ENCODE results near the gene PGLYRP2.
A peak's percentile ranks its signal among the peaks of the same experiment; 100 is the strongest.

Gene PGLYRP2

DNA sequence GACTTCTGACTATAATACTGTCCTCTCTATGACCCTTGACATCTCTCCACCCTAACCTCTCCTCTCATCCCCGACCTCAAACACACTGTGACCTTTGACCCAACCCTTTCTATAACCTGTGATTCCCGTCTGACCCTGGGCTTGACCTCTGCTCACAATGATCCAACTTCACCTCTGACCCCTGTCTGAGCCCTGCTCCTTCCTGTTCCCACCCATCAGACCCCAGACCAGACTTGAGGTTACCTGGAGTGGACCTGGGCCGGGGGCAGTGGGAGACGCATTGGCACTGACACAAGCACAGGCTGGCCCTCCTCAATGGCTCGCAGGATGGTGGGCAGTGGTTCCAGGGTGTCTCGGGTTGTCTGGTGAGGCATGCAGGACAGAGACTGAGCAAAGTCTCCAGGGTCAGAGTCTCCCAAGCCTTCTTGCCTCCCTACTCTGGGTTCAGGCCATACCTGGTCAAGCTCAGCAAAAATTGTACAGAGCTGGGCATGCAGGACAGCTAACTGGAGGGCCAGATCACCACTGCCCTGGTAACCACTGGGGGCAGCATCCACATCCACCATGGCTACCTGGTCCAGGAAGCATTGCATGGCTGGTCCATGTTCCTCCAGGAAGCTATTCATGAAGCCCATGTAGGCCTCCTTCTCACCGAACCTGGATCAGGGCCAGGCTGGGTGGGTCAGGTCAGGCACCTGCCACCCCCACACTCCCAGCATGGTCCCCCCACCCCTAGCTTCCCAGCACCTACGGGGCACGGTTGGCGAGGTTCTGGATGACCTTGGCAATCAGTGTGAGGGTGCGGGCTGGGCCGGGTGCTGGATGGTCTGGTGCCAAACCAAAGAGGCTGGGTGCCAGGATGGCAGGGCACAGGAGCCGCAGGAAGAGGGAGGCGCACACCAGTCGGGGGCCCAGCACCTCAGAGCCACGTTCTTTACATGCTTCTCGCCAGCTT lies 25.1 kb downstream of the PGLYRP2 start:
- no peak for DNase-seq

DNA sequence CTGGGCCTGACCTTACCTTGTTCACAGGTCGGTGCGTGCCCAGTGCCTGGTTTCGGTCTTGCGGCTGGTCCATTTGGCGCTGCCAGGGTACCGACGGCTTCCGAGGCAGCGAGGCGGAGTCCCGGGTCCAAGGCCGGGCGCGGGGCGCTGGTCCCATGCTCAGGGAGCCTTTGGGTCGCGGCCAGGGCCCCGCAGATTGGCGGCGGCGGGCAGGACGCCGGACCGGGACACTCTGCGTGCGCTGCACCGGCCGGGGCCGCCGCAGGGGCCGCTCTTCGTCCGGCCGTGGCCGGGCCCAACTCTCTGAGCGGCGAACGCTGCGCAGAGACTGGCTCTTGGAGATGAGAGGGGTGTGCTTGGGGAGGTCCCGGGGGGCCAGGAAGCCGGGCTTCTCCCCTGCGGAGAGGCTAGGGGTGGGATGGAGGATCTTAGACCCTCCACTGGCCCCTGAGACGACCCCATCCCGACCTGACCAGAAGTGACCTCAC lies 26.2 kb downstream of the PGLYRP2 start:
- no peak for DNase-seq

GRCh38 chr19:15452111-15453047 lies 26.9 kb downstream of the PGLYRP2 start:
- DNase-seq, result no peak

- no peak for DNase-seq
Measured at GRCh38 chr19:15450528-15450890, 28.8 kb downstream of the PGLYRP2 start.

DNA sequence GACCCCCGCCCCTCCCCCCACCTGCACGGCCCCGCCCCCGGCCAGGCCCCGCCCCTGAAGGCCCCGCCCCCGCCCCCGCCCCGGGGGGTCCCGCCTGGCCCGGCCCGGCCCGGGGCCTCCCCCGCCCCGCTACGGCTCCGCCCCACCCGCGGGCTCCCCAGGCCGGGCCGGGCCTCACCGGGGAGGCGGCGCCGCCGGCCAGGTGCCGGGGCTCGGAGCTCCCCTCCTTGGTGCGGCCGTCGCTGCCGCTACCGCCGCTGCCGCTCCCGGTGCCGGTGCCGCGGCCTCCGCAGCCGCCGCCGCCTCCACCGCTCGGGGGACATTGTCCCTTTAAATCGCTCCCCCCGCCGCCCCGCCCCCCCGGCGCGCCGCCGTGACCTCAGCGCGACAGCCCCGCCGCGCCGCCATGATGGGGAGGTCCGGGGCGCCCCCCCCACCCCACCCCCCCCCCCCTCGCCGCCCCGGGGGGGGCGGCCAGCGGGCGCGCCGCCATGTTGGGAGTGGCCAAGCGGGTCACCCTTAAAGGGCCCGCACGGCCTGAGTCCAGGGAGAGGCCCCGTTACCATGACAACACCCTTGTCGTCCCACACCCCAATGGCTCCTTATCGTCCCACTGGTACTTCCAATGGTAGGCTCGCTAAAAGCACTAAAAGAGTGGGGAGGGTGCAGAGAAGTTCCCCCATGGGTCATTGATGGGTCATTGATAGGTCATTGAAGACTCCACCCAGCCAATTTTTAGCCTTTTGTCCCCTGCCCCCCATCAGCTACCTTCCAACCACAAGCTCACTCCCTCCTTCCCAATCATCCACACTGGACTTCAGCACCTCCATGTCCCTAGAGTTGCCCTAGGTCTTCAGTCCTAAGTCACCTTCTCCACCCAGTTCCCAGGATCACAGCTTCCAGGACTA lies 29.4 kb downstream of the PGLYRP2 start, which contains the start of gene WIZ:
TSS of gene WIZ (minus strand) at position 337 of the 908 bp plus-strand sequence. CDS start 1,649 bp downstream, outside the sequence.
- DNase-seq, result peak; percentile 64 to 79 (median 74)

DNA sequence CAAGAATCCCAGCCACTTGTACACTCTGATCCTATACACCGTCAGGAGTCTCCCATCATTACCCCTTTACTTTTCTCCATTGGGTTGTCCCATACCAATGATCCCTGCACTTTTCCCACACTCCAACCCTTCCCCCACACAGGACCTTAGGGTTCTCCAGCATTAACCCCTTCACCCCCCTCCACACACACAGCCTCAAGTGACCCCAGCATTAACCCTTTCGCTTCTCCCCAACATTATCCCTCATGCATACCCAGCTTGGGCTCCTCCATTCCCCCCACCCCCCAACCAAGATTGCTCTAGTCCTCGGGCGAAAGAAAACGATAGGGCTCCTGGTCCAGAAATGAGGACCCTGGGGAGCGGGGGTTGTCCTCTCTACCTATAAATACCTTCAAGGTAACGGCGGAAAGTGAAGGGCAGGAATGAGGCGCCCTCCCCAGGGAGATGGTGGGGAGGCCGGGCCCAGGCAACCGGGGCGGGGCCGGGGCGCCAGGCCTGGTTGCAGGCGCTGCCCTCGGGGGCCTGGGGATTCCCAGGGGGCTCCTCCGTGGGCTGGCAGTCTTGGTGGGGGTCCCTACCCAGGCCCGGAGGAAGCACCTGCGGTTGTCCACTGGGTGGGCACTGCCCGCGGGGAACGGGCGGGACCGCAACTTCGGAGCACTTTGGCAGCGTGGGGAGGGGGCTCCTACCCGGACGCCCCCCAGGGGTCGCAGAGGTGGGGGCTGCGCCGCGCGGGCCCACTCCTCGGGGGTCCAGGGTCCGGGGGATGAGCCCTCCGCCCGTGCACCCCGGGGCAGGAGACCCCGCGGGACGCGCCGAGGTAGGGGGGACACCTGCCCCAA lies 30.3 kb downstream of the PGLYRP2 start:
- DNase-seq, result no peak

DNA sequence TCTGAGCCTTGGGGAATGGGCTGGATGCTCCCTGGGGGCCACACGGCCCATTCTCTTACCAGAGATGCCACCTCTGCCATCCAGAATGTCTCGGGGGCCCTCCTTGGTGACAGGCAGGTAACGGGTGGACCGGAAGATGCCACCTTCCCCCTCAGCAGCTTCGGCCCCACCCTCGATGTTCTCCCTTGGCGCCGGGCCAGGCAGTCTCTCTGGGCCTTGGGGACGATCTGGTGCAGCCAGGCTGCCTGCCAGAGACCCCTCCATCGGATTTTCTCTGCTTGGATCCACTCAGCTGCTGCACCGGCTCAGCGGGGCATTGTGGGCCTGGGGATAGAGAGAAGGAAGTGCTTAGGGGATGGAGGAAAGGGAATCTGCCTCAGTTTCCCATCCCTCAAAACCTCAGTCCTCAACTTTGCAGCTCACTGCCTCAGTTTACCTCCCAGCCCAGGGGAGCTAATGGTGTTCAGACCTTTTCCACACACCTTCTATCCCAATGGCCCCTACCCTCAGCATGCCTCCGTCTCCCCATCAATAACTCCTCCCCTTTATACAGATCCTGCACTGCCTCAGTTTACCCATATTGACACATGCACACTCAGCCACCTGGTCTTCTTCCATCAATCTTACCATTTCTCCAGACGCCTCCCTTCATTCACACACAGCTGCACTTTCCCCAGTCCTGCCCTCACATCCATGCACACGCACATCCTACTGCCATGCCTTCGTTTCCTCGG lies 31.1 kb downstream of the PGLYRP2 start:
- DNase-seq, result no peak

- DNase-seq, result no peak
Measured at GRCh38 chr19:15447057-15447456, 32.2 kb downstream of the PGLYRP2 start.

GRCh38 chr19:15445807-15446376 lies 33.4 kb downstream of the PGLYRP2 start:
- no peak for DNase-seq

- DNase-seq, result no peak
Measured at GRCh38 chr19:15445227-15445605, 34.1 kb downstream of the PGLYRP2 start.

DNA sequence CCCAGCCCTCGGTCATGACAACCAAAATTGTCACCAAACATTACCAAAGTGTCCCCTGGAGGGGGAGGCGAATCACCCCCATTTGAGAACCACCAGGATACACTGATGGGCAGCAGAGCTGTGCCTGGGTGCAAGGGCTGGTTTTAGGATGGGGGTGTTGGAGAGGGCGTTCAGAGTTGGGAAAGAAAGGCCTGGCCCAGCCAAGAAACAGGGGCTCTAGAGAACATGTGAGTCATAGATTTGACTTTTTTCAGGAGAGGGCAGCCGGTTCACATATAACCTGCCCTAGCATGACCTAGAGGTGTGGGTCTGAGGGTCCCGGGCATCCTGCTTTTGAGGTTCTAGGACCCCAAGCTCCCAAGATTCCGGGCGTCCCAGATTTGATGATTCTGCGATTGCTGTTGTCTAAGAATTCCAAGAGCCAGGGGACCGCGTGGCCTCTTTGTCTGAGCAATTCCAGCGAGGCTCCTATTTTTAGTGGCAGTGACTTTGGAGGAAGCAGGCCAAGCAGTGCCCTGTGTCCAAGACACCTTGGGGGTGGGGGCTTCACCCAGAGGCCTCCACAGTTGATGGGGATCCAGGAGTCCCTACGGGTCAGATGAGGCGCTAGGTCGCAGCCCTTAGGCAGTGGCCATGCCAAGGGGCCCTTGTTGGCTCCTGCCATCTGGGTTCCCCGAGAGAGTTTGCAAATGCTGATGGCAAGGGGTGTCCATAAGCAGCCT lies 34.6 kb downstream of the PGLYRP2 start:
- DNase-seq, result no peak

DNA sequence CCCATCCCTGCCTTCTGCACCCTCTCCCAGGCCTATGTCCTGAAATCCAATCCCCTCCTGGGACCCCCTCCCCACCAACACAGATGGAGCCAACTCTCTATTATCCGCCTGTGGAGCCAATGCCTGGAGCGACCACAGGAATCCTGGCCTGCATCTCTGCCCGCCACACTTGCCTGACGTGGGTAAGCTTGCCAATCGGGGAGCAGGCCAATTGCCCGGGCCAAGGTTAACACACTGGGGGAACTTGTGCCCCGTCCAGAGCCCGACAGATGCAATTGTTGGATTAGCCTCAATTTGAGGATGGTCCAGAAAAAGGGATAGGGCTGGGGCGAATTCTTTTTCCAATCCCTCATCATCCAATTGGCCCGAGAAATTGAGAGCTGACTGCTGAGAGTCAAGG lies 35.5 kb downstream of the PGLYRP2 start:
- no peak for DNase-seq

GRCh38 chr19:15443325-15443724 lies 36.0 kb downstream of the PGLYRP2 start:
- no peak for DNase-seq

DNA sequence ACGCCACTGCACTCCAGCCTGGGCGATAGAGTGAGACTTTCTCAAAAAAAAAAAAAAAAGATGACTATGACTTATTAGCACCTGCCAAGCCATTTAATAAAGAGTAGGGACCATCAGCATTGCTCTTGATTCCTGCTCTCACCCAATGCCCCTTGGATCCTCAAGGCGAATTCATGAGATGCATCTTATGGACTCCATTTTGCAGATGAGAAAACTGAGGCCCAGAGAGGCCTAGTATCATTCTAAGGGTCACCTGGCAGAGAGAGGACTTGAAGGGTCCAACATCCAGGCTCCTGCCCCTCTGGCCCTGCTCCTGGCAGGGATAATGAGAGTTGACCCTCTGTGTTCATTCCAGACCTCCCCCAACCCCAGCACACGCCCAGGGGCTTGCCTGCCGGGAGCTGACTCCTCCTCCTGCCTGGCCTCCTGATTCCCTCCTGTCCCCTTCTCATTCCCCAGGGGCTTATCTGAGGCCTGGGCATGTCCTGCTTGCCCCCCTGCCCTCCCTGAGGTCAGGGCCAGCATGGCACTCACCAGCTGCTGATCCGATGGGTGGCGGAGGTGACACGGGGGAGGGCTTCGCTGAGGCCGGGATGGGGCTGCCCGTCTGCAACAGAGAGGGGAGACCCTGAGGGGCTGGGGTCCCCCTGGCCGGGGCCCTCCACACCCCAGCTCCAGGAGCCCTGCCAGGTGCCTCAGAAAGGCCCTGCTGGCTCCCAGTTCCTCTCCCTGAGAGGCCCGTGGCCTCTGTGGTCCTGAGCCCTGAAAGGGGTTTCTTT lies 37.0 kb downstream of the PGLYRP2 start:
- no peak for DNase-seq

- DNase-seq, result no peak
Measured at GRCh38 chr19:15441317-15441716, 38.0 kb downstream of the PGLYRP2 start.

DNA sequence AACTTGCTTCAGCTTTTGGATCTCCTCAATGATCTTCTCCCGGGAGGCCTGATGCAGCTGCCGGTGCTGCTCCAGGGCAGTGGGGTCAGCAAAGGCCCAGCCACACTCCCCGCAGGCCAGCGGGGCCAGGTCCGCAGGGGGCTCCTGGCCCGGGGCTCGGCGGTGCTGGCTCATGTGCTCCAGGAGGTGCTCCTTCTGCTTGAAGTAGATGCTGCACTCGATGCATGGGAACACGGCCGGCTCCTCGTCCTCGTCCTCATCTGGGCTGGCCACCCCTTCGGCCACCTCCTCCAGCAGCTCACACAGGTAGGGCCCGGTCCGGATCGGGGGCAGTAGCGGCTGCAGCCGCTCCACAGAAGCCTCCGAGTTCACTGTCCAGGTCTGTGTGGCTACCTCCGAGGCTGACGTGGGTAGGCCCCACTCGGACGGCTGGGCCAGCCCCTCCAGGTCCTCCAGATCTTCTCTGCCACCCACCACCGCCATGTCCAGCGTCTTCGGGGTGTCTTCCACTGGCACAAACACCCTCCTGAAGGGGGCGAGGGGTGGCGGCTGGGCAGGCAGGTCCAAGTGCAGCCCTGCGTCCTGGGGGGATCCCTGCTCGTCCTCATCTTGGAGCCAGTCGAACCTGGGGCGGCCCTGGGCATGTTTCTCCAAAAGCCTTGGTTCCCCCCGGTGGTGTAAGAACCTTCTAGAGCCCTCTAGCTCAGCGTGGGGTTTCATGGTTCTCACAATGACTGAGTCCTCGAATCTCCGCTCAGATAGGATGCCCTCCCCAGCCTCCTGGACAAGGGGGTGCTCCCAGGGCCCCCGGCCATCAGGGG lies 39.3 kb downstream of the PGLYRP2 start:
- no peak for DNase-seq

- no peak for DNase-seq
Measured at GRCh38 chr19:15439078-15439799, 40.1 kb downstream of the PGLYRP2 start.

Measured in activated CD4-positive, CD25-positive, alpha-beta regulatory T cell (primary cell).